HFF-Myc (cell line): ENCODE results near the gene TPRX1.
A peak's percentile ranks its signal among the peaks of the same experiment; 100 is the strongest.
"Not testable (repeated sequence)": the region's sequence is repeated elsewhere in the genome, so short reads cannot be mapped to it uniquely, and the experiment has no call there.

Source experiments
- DNase-seq: peaks from one replicate; pipeline ENCODE4 v3.0.0-alpha.2; 2011; ENCODE audit warnings: low read depth; ENCODE audit errors: extremely low read depth
- H3K4me3 ChIP-seq: replicated peaks from 2 replicates; pipeline ENCODE4 v1.5.1; 2011; ENCODE audit warnings: low read depth, mild to moderate bottlenecking, control low read depth, low read length
- CTCF ChIP-seq: IDR thresholded peaks from 2 replicates; pipeline ENCODE4 v1.5.1; 2012; ENCODE audit warnings: mild to moderate bottlenecking, low read depth, low read length, control low read depth; ENCODE audit errors: missing control alignments

The TPRX1 gene

GRCh38 chr19:47804451-47804850 lies at the start of gene TPRX1:
Gene TPRX1, minus strand, starts transcription at chr19:47804551. Its CDS starts 12 bp downstream, at chr19:47804539.
- not testable (repeated sequence) for H3K4me3 ChIP-seq, DNase-seq

GRCh38 chr19:47853003-47853402 lies 48.7 kb upstream of the TPRX1 start:
- no peak overlapping the region for H3K4me3 ChIP-seq
- no peak for DNase-seq
- TF ChIP-seq CTCF, result no peak

GRCh38 chr19:47848823-47849473 lies 44.6 kb upstream of the TPRX1 start:
- H3K4me3 ChIP-seq, result no peak overlapping the region
- peak; percentile 66 for TF ChIP-seq CTCF
- DNase-seq, result no peak

- TF ChIP-seq CTCF, result no peak
- no peak for DNase-seq
- no peak overlapping the region for H3K4me3 ChIP-seq
These were observed 44.1 kb upstream of the TPRX1 start for GRCh38 chr19:47848425-47848822.

- no peak overlapping the region for H3K4me3 ChIP-seq
- DNase-seq, result no peak
- no peak for TF ChIP-seq CTCF
These were observed 38.6 kb upstream of the TPRX1 start for GRCh38 chr19:47842941-47843340.

- DNase-seq, result no peak
- no peak overlapping the region for H3K4me3 ChIP-seq
- no peak for TF ChIP-seq CTCF
These were observed 35.6 kb upstream of the TPRX1 start for GRCh38 chr19:47839913-47840312.

GRCh38 chr19:47839411-47839810 lies 35.1 kb upstream of the TPRX1 start:
- TF ChIP-seq CTCF, result no peak
- H3K4me3 ChIP-seq, result no peak overlapping the region
- no peak for DNase-seq
